Stomach (tissue), 4 donors: ENCODE results near the gene GABBR2.

Experiments
- CTCF ChIP-seq, 7 experiments: fragments of 450-650 bp in 4 of 7; fragments of 200-600 bp in 3 of 7; sonication (generic) in 3 of 7; IDR thresholded peaks; one replicate each; pipeline ENCODE4 v1.5.1; 2016 to 2019; ENCODE audit warnings: antibody characterized with exemption in 7 of 7, control low read depth in 2 of 7, mild to moderate bottlenecking in 1 of 7
- EP300 ChIP-seq: sonication (generic); formaldehyde crosslinking; IDR thresholded peaks from one replicate; pipeline ENCODE4 v1.6.1; 2017; ENCODE audit warnings: antibody characterized with exemption

- TF ChIP-seq CTCF (IDR thresholded peaks at IDR 0.05) (no peak), EP300 (no peak)
These were observed 67.0 kb downstream of the GABBR2 start for GRCh38 chr9:98641695-98642094.
